ENCODE data around the gene NOP9.

Gene NOP9

DNA sequence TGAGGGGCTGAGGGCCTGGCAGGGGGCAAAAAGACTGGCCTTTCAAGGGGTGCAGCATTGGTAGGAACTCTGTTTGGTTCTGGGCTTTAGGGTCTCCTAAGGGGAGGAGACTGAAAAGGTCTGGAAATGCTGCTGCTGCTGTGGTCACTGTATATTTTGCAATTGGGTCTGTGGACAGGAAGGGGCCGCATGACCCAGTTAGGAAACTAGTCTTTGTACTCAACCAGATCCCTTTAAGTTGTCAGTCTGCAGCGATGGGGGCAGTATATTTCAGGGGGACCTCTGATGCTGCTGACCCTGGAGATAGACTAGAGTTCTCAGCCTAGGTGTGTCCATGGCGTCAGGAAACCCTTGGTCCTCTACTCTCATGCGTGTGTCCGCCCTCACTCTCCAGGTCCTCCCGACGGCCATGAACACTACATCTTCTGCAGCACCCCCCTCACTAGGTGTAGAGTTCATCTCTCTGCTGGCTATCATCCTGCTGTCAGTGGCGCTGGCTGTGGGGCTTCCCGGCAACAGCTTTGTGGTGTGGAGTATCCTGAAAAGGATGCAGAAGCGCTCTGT is 15.7 kb downstream of the NOP9 start:
- no peak overlapping the region for H3K4me2 ChIP-seq (ENCODE audit: low read length)
- H3K9ac ChIP-seq = no peak overlapping the region
- H3K4me3 ChIP-seq (ENCODE audit: low read depth, low read length) = no peak overlapping the region
- no peaks in the 10 kb centered on the region for H3K9me3 ChIP-seq (ENCODE audit: control insufficient read depth, low read length)
- H3K4me1 ChIP-seq = peaks cover 3% of the 10 kb centered on the region
- H2AFZ ChIP-seq = no peak overlapping the region
- no peaks in the 10 kb centered on the region for H3K36me3 ChIP-seq (ENCODE audit: control insufficient read depth, insufficient read depth, low read length)
- no peaks in the 10 kb centered on the region for H3K79me2 ChIP-seq
- peak overlapping the region; percentile 47 for H3K27ac ChIP-seq
- TF ChIP-seq, protein P1, sequence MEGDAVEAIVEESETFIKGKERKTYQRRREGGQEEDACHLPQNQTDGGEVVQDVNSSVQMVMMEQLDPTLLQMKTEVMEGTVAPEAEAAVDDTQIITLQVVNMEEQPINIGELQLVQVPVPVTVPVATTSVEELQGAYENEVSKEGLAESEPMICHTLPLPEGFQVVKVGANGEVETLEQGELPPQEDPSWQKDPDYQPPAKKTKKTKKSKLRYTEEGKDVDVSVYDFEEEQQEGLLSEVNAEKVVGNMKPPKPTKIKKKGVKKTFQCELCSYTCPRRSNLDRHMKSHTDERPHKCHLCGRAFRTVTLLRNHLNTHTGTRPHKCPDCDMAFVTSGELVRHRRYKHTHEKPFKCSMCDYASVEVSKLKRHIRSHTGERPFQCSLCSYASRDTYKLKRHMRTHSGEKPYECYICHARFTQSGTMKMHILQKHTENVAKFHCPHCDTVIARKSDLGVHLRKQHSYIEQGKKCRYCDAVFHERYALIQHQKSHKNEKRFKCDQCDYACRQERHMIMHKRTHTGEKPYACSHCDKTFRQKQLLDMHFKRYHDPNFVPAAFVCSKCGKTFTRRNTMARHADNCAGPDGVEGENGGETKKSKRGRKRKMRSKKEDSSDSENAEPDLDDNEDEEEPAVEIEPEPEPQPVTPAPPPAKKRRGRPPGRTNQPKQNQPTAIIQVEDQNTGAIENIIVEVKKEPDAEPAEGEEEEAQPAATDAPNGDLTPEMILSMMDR (IDR thresholded peaks at IDR 0.05) = no peak
- no peaks in the 10 kb centered on the region for H3K27me3 ChIP-seq (ENCODE audit: control insufficient read depth, insufficient read depth, low read length)

DNA sequence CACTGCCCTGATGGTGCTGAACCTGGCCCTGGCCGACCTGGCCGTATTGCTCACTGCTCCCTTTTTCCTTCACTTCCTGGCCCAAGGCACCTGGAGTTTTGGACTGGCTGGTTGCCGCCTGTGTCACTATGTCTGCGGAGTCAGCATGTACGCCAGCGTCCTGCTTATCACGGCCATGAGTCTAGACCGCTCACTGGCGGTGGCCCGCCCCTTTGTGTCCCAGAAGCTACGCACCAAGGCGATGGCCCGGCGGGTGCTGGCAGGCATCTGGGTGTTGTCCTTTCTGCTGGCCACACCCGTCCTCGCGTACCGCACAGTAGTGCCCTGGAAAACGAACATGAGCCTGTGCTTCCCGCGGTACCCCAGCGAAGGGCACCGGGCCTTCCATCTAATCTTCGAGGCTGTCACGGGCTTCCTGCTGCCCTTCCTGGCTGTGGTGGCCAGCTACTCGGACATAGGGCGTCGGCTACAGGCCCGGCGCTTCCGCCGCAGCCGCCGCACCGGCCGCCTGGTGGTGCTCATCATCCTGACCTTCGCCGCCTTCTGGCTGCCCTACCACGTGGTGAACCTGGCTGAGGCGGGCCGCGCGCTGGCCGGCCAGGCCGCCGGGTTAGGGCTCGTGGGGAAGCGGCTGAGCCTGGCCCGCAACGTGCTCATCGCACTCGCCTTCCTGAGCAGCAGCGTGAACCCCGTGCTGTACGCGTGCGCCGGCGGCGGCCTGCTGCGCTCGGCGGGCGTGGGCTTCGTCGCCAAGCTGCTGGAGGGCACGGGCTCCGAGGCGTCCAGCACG is 16.4 kb downstream of the NOP9 start:
- TF ChIP-seq, protein P1 (IDR thresholded peaks at IDR 0.05) = no peak
- Histone ChIP-seq H3K27me3 (ENCODE audit: control insufficient read depth, insufficient read depth, low read length) (no peaks in the 10 kb centered on the region), H3K27ac (peak overlapping the region; percentile 47), H3K4me1 (no peaks in the 10 kb centered on the region), H3K9ac (no peak overlapping the region), H3K36me3 (ENCODE audit: control insufficient read depth, insufficient read depth, low read length) (no peaks in the 10 kb centered on the region), H3K9me3 (ENCODE audit: control insufficient read depth, low read length) (no peaks in the 10 kb centered on the region), H3K4me2 (ENCODE audit: low read length) (no peak overlapping the region), H3K4me3 (ENCODE audit: low read depth, low read length) (no peak overlapping the region), H3K79me2 (no peaks in the 10 kb centered on the region), H2AFZ (no peak overlapping the region)

DNA sequence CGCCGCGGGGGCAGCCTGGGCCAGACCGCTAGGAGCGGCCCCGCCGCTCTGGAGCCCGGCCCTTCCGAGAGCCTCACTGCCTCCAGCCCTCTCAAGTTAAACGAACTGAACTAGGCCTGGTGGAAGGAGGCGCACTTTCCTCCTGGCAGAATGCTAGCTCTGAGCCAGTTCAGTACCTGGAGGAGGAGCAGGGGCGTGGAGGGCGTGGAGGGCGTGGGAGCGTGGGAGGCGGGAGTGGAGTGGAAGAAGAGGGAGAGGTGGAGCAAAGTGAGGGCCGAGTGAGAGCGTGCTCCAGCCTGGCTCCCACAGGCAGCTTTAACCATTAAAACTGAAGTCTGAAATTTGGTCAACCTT is 16.9 kb downstream of the NOP9 start:
- Histone ChIP-seq H3K27me3 (ENCODE audit: control insufficient read depth, insufficient read depth, low read length) (no peaks in the 10 kb centered on the region), H3K4me3 (ENCODE audit: low read depth, low read length) (no peak overlapping the region), H3K9me3 (ENCODE audit: control insufficient read depth, low read length) (no peaks in the 10 kb centered on the region), H3K36me3 (ENCODE audit: control insufficient read depth, insufficient read depth, low read length) (no peaks in the 10 kb centered on the region), H3K9ac (no peak overlapping the region), H3K27ac (peak overlapping the region; percentile 8), H2AFZ (no peak overlapping the region), H3K4me1 (no peaks in the 10 kb centered on the region), H3K4me2 (ENCODE audit: low read length) (no peak overlapping the region), H3K79me2 (no peaks in the 10 kb centered on the region)
- TF ChIP-seq, protein P1 (IDR thresholded peaks at IDR 0.05) = no peak

DNA sequence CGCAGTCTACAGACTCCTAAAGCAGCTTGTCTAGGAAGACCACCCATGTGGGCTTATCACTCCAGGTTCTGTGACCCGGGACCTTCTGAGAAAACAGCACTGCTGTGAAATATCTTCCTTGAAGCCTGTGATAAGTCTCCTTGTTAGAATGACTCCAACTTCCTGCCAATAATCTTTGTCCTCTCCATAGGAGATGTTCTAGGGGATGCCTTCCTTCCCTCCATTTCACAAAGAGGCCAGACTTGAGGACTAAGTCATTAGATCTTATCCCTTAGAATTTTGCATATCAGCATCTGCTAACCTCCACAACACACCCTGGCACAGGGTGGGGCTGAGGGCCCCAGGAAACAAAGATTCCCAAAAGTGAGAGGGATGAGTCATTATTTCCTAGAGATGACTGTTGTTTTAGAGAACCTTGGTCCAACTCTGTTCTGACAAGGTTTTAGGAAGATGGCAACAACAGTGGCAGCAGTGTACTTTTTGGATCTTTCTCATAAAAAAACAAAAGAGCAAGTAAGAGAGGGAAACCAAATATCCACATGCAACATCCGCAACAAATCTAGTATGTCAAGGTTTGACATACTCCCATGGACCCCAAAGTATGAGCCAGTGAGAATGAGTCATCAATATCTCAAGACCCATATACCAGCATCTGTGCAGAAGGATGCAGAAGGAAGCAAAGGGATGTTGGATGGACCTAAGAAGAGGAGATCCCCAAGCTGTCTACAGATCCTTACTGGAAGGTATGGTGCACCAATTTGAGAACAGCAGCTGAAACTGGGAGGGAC is 17.7 kb downstream of the NOP9 start:
- Histone ChIP-seq H3K9ac (no peak overlapping the region), H3K4me2 (ENCODE audit: low read length) (no peak overlapping the region), H3K79me2 (no peaks in the 10 kb centered on the region), H3K9me3 (ENCODE audit: control insufficient read depth, low read length) (no peaks in the 10 kb centered on the region), H3K36me3 (ENCODE audit: control insufficient read depth, insufficient read depth, low read length) (no peaks in the 10 kb centered on the region), H2AFZ (no peak overlapping the region), H3K4me1 (no peaks in the 10 kb centered on the region), H3K27ac (no peak overlapping the region), H3K4me3 (ENCODE audit: low read depth, low read length) (no peak overlapping the region), H3K27me3 (ENCODE audit: control insufficient read depth, insufficient read depth, low read length) (no peaks in the 10 kb centered on the region)
- TF ChIP-seq, protein P1 (IDR thresholded peaks at IDR 0.05) = no peak
